ENCODE data around the gene PAXX.
"Not testable (repeated sequence)": the region's sequence is repeated elsewhere in the genome, so short reads cannot be mapped to it uniquely, and the experiment has no call there.

Gene PAXX

GRCh38 chr9:136995362-136995761 is 3.1 kb downstream of the PAXX start:
- Histone ChIP-seq H3K4me1 (ENCODE audit: control insufficient read depth, insufficient read depth, low read length) (peaks cover 18% of the 10 kb centered on the region), H3K27ac (ENCODE audit: low read length) (no peak overlapping the region)

GRCh38 chr9:136995772-136996311 is 3.6 kb downstream of the PAXX start:
- H3K4me1 ChIP-seq (ENCODE audit: control insufficient read depth, insufficient read depth, low read length) = peaks cover 18% of the 10 kb centered on the region
- H3K9me3 ChIP-seq (ENCODE audit: control insufficient read depth, insufficient read depth, low read length) = no peaks in the 10 kb centered on the region
- DNase-seq (ENCODE audit: low read depth, low spot score) = no peak
- H3K4me3 ChIP-seq (ENCODE audit: low read length) = no peak overlapping the region
- no peaks in the 10 kb centered on the region; the same call in 1 of the 2 replicates for H3K27me3 ChIP-seq (ENCODE audit: control insufficient read depth, insufficient read depth, low read length)
- H3K27ac ChIP-seq (ENCODE audit: low read length) = no peak overlapping the region
- no peaks in the 10 kb centered on the region; the same call in 1 of the 2 replicates for H3K36me3 ChIP-seq (ENCODE audit: control insufficient read depth, insufficient read depth, low read length)
- WGBS (ENCODE audit: insufficient coverage, insufficient read length) = no CpG with 5 or more reads among the region's 12 CpGs

More at GRCh38 chr9:136995362-136995761, 3.1 kb downstream of the PAXX start:
- H3K36me3 ChIP-seq (ENCODE audit: control insufficient read depth, insufficient read depth, low read length) = no peaks in the 10 kb centered on the region; the same call in 1 of the 2 replicates
- DNase-seq (ENCODE audit: low read depth, low spot score) = no peak
- H3K27me3 ChIP-seq (ENCODE audit: control insufficient read depth, insufficient read depth, low read length) = no peaks in the 10 kb centered on the region; the same call in 1 of the 2 replicates
- no peak overlapping the region for H3K4me3 ChIP-seq (ENCODE audit: low read length)
- no CpG with 5 or more reads among the region's 30 CpGs for WGBS (ENCODE audit: insufficient coverage, insufficient read length)
- no peaks in the 10 kb centered on the region for H3K9me3 ChIP-seq (ENCODE audit: control insufficient read depth, insufficient read depth, low read length)

GRCh38 chr9:136996361-136997292 is 4.4 kb downstream of the PAXX start, which contains the start of gene CLIC3:
TSS of gene CLIC3 (minus strand) at chr9:136996568. CDS start at chr9:136996543, 25 bp downstream.
- Histone ChIP-seq H3K27ac (ENCODE audit: low read length) (no peak within 1 kb of the TSS), H3K9me3 (ENCODE audit: control insufficient read depth, insufficient read depth, low read length) (no peaks in the 10 kb centered on the region), H3K36me3 (ENCODE audit: control insufficient read depth, insufficient read depth, low read length) (no peaks in the 10 kb centered on the region; the same call in 1 of the 2 replicates), H3K4me1 (ENCODE audit: control insufficient read depth, insufficient read depth, low read length) (peaks cover 18% of the 10 kb centered on the region), H3K4me3 (ENCODE audit: low read length) (no peak within 1 kb of the TSS), H3K27me3 (ENCODE audit: control insufficient read depth, insufficient read depth, low read length) (no peaks in the 10 kb centered on the region; the same call in 1 of the 2 replicates)
- DNase-seq (ENCODE audit: low read depth, low spot score) = no peak
- WGBS (ENCODE audit: insufficient coverage, insufficient read length) = no CpG with 5 or more reads among the region's 35 CpGs

GRCh38 chr9:136997371-136997770 is 5.1 kb downstream of the PAXX start:
- H3K36me3 ChIP-seq (ENCODE audit: control insufficient read depth, insufficient read depth, low read length) = no peaks in the 10 kb centered on the region; the same call in 1 of the 2 replicates
- H3K27me3 ChIP-seq (ENCODE audit: control insufficient read depth, insufficient read depth, low read length) = no peaks in the 10 kb centered on the region; the same call in 1 of the 2 replicates
- WGBS (ENCODE audit: insufficient coverage, insufficient read length) = no CpG with 5 or more reads among the region's 10 CpGs
- DNase-seq (ENCODE audit: low read depth, low spot score) = no peak
- no peak overlapping the region for H3K4me3 ChIP-seq (ENCODE audit: low read length)
- H3K27ac ChIP-seq (ENCODE audit: low read length) = no peak overlapping the region
- no peaks in the 10 kb centered on the region for H3K9me3 ChIP-seq (ENCODE audit: control insufficient read depth, insufficient read depth, low read length)
- H3K4me1 ChIP-seq (ENCODE audit: control insufficient read depth, insufficient read depth, low read length) = peaks cover 18% of the 10 kb centered on the region

GRCh38 chr9:136997830-136998234 is 5.6 kb downstream of the PAXX start:
- WGBS (ENCODE audit: insufficient coverage, insufficient read length) = no CpG with 5 or more reads among the region's 18 CpGs
- H3K4me1 ChIP-seq (ENCODE audit: control insufficient read depth, insufficient read depth, low read length) = peaks cover 17% of the 10 kb centered on the region
- no peak overlapping the region for H3K27ac ChIP-seq (ENCODE audit: low read length)

DNA sequence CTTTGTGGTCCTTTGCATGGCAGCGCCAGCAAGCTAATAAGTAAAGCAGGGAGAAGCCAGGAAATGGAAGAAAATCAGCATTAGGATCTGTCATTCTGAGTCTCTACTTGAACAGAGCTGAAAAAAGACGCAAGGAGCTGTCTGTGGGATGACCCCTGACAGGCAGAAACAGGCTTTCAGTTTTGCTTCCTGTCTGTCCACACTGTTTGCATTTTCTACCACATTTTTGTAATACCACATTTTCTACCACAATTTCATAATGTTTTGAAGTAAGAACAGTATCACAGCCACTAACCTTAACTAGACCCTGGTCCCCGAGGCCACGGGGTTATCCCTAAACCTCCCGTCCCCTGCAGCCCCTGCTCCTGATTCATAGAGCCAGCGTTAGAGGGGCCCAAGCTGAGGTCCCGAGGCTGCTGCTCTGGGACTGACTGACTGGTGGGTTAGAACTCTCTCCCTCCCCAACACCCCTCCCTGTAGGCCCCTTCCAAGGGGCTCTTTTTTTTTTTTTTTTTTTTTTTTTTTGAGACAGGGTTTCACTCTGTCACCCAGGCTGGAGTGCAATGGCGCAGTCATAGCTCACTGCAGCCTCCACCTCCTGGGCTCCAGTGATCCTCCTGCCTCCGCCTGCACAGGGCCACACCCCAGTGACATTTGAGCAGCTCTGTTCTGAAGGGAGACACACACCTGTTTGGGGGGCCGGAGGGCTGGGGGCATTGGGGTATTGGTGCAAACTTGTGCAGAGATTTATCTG is 8.1 kb downstream of the PAXX start:
- H3K27me3 ChIP-seq (ENCODE audit: control insufficient read depth, insufficient read depth, low read length) = no peaks in the 10 kb centered on the region; the same call in 1 of the 2 replicates
- H3K4me1 ChIP-seq (ENCODE audit: control insufficient read depth, insufficient read depth, low read length) = peaks cover 11% of the 10 kb centered on the region
- H3K9me3 ChIP-seq (ENCODE audit: control insufficient read depth, insufficient read depth, low read length) = no peaks in the 10 kb centered on the region
- no peak overlapping the region for H3K4me3 ChIP-seq (ENCODE audit: low read length)
- no CpG with 5 or more reads among the region's 10 CpGs for WGBS (ENCODE audit: insufficient coverage, insufficient read length)
- H3K27ac ChIP-seq (ENCODE audit: low read length) = no peak overlapping the region
- DNase-seq (ENCODE audit: low read depth, low spot score) = no peak
- no peaks in the 10 kb centered on the region for H3K36me3 ChIP-seq (ENCODE audit: control insufficient read depth, insufficient read depth, low read length)

More at GRCh38 chr9:136997830-136998234, 5.6 kb downstream of the PAXX start:
- Histone ChIP-seq H3K9me3 (ENCODE audit: control insufficient read depth, insufficient read depth, low read length) (no peaks in the 10 kb centered on the region), H3K36me3 (ENCODE audit: control insufficient read depth, insufficient read depth, low read length) (no peaks in the 10 kb centered on the region; the same call in 1 of the 2 replicates), H3K4me3 (ENCODE audit: low read length) (no peak overlapping the region), H3K27me3 (ENCODE audit: control insufficient read depth, insufficient read depth, low read length) (no peaks in the 10 kb centered on the region; the same call in 1 of the 2 replicates)
- no peak for DNase-seq (ENCODE audit: low read depth, low spot score)

DNA sequence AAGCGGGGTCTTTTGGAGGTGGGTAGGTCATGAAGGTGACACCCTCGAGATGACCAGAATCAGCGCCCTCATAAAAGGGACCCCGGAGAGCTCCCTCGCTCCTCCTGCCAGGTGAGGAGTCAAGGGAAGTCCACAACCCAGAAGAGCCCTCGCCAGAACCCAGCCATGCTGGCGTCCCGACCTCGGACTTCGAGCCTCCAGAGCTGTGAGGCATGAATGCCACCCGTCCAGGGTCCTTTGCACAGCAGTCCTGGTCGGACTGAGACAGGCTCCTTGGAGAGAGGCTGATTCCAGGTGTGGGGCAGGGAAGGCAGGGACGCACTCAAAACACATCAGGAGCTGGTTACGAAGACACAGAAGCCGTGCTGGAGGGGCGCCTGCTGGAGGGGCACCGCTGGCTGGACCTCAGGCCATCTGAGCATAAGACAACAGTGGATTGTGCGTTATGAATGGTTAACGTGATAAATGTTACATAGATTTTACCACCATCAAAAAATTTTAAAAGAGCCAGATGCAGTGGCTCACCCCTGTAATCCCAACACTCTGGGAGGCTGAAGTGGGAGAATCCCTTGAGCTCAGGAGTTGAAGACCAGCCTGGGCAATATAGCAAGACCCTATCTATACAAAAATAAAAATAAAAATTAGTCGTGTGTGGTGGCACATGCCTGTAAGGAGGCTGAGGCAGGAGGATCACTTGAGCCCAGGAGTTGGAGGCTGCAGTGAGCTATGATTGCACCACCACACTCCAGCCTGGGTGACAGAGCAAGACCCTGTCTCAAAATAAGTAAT is 9.8 kb downstream of the PAXX start:
- Histone ChIP-seq H3K4me3 (ENCODE audit: low read length) (no peak overlapping the region), H3K4me1 (ENCODE audit: control insufficient read depth, insufficient read depth, low read length) (peaks cover 5% of the 10 kb centered on the region), H3K9me3 (ENCODE audit: control insufficient read depth, insufficient read depth, low read length) (no peaks in the 10 kb centered on the region), H3K27me3 (ENCODE audit: control insufficient read depth, insufficient read depth, low read length) (no peaks in the 10 kb centered on the region), H3K36me3 (ENCODE audit: control insufficient read depth, insufficient read depth, low read length) (no peaks in the 10 kb centered on the region), H3K27ac (ENCODE audit: low read length) (no peak overlapping the region)
- WGBS (ENCODE audit: insufficient coverage, insufficient read length) = no CpG with 5 or more reads among the region's 20 CpGs
- DNase-seq (ENCODE audit: low read depth, low spot score) = no peak

- H3K27ac ChIP-seq (ENCODE audit: low read length) = no peak overlapping the region
- H3K9me3 ChIP-seq (ENCODE audit: control insufficient read depth, insufficient read depth, low read length) = no peaks in the 10 kb centered on the region
- no peaks in the 10 kb centered on the region for H3K27me3 ChIP-seq (ENCODE audit: control insufficient read depth, insufficient read depth, low read length)
- H3K4me3 ChIP-seq (ENCODE audit: low read length) = no peak overlapping the region
- WGBS (ENCODE audit: insufficient coverage, insufficient read length) = no CpG with 5 or more reads among the region's 10 CpGs
- no peaks in the 10 kb centered on the region for H3K4me1 ChIP-seq (ENCODE audit: control insufficient read depth, insufficient read depth, low read length)
- H3K36me3 ChIP-seq (ENCODE audit: control insufficient read depth, insufficient read depth, low read length) = no peaks in the 10 kb centered on the region
- DNase-seq (ENCODE audit: low read depth, low spot score) = no peak
These were observed 10.4 kb downstream of the PAXX start for GRCh38 chr9:137002646-137003041.

DNA sequence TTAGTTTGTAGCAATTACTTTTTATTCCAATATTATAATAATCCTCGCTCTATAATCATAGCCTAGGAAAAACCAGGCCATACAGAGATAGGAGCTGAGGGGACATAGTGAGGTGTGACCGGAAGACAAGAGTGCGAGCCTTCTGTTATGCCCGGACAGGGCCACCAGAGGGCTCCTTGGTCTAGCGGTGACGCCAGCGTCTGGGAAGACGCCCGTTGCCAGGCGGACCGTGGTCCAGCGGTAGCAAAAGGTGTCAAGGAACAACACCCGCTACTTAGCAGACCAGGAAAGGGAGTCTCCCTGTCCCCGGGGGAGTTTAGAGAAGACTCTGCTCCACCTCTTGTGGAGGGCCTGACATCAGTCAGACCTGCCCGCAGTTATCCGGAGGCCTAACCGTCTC is 12.1 kb downstream of the PAXX start:
- H3K4me3 ChIP-seq (ENCODE audit: low read length); H3K4me1 ChIP-seq (ENCODE audit: control insufficient read depth, insufficient read depth, low read length); DNase-seq (ENCODE audit: low read depth, low spot score); H3K27ac ChIP-seq (ENCODE audit: low read length); H3K36me3 ChIP-seq (ENCODE audit: control insufficient read depth, insufficient read depth, low read length); H3K27me3 ChIP-seq (ENCODE audit: control insufficient read depth, insufficient read depth, low read length); H3K9me3 ChIP-seq (ENCODE audit: control insufficient read depth, insufficient read depth, low read length): not testable (repeated sequence)
- no CpG with 5 or more reads among the region's 17 CpGs for WGBS (ENCODE audit: insufficient coverage, insufficient read length)
